ENCODE results near the gene THEMIS. TPM values are rescaled to one million over a fixed set of nuclear protein-coding genes. Genes with fewer than 3 reads are reported as not detected.

Gene THEMIS
- total and polyA plus RNA-seq, 10 of the 15 experiments (the other 5 are each of a cell fraction or from before 2014, with no cell fraction given), result 0.06 to 1.5 (median 0.08) TPM; not detected in 6

- no peak for TF ChIP-seq RELB (IDR thresholded peaks at IDR 0.05; ENCODE audit: low read depth)
- no peak for TF ChIP-seq CUX1 (IDR thresholded peaks at IDR 0.05; ENCODE audit: insufficient replicate concordance, low read depth, low read length)
- TF ChIP-seq CEBPB (IDR thresholded peaks at IDR 0.05; ENCODE audit: borderline replicate concordance in 1 of 2, low read depth in 2 of 2, low read length in 2 of 2), result no peak
- TF ChIP-seq MTA2 (IDR thresholded peaks at IDR 0.05; ENCODE audit: low read depth), result no peak
- TF ChIP-seq MLLT1 (IDR thresholded peaks at IDR 0.05), result no peak
These were observed 6.8 kb downstream of the THEMIS start (continued) for GRCh38 chr6:127894051-127894450.

Data from GM12878 (cell line).